NCI-H128 (cell line): ENCODE results near the gene CNOT4.
"Not testable (repeated sequence)": the region's sequence is repeated elsewhere in the genome, so short reads cannot be mapped to it uniquely, and the experiment has no call there.

Source experiments
- DNase-seq: peaks from one replicate; lab custom pipeline; 2025; ENCODE audit not compliant: unreplicated experiment; lab: John Stamatoyannopoulos, UW

CNOT4 gene

DNA sequence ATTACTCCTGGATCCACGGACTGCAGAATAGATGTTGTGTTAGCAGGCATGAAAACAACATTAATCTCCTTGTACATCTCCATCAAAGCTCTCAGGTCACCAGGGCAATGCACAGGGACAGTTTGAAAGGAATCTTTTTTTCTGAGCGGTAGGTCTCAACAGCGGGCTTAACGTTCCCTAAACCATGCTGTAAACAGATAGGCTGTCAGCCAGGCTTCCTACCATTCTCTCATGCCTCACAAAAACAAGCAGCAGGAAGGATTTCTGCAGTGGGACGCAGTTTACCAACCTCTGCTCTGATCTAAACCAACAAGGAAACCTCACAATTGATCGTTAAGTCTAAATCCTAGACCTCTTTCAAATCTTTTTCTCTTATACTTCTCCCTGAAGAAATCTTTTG lies 50.8 kb downstream of the CNOT4 start:
- no peak for DNase-seq

GRCh38 chr7:135454060-135454459 lies 55.8 kb downstream of the CNOT4 start:
- DNase-seq, result no peak

- no peak for DNase-seq
Observed at GRCh38 chr7:135449436-135449835, 60.5 kb downstream of the CNOT4 start.

GRCh38 chr7:135448753-135449152 lies 61.1 kb downstream of the CNOT4 start:
- DNase-seq, result no peak

DNA sequence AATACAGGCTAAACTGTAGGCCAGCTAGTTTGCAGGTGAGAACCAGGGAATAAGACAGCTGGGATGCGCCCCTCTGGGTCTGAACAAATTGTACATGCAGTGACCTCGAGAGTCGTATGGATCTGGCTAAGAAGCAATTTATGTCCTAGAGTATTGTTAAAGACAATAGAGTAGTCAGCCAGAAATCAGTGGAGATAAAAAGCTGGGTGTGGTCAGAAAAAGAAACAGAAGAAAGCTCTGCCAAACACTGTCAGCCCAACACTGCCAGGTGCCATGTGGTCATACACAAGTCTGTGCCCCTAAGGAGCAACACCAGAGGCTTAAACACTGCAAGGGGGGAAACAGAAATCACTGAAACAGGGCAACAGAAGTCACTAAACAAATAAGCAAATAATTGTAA lies 62.2 kb downstream of the CNOT4 start:
- no peak for DNase-seq

- DNase-seq, result no peak
Observed at GRCh38 chr7:135445690-135446089, 64.2 kb downstream of the CNOT4 start.

GRCh38 chr7:135445266-135445665 lies 64.6 kb downstream of the CNOT4 start:
- DNase-seq, result not testable (repeated sequence)

- no peak for DNase-seq
Observed at GRCh38 chr7:135441791-135442190, 68.1 kb downstream of the CNOT4 start.

- no peak for DNase-seq
Observed at GRCh38 chr7:135434047-135434446, 75.9 kb downstream of the CNOT4 start.

DNA sequence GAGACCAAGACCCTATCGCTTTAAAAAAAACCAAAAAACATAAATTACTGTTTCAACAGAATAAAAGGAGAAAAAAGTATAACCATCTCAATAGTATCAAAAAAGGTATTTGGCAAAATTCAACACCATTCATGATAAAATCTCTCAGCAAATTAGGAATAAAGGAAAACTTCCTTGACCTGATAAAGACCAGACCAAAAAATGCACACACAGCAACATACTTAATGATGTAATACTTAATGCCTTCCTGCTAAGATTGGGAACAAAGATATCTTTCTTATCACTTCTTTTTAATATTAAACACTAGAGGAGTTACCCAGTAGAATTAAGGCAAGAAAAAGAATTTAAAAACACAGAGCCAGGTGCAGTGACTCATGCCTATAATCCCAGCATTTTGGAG lies 79.3 kb downstream of the CNOT4 start:
- DNase-seq, result no peak

GRCh38 chr7:135428879-135429278 lies 81.0 kb downstream of the CNOT4 start:
- DNase-seq, result no peak

GRCh38 chr7:135428011-135428410 lies 81.9 kb downstream of the CNOT4 start:
- DNase-seq, result no peak

GRCh38 chr7:135427166-135427565 lies 82.7 kb downstream of the CNOT4 start:
- DNase-seq, result no peak

GRCh38 chr7:135425036-135425435 lies 84.9 kb downstream of the CNOT4 start:
- DNase-seq, result no peak

GRCh38 chr7:135420786-135421185 lies 89.1 kb downstream of the CNOT4 start:
- no peak for DNase-seq

- no peak for DNase-seq
Observed at GRCh38 chr7:135416431-135416830, 93.5 kb downstream of the CNOT4 start.

GRCh38 chr7:135414850-135415439 lies 95.0 kb downstream of the CNOT4 start:
- peak; percentile 8 for DNase-seq

GRCh38 chr7:135414208-135414607 lies 95.7 kb downstream of the CNOT4 start:
- DNase-seq, result no peak

DNA sequence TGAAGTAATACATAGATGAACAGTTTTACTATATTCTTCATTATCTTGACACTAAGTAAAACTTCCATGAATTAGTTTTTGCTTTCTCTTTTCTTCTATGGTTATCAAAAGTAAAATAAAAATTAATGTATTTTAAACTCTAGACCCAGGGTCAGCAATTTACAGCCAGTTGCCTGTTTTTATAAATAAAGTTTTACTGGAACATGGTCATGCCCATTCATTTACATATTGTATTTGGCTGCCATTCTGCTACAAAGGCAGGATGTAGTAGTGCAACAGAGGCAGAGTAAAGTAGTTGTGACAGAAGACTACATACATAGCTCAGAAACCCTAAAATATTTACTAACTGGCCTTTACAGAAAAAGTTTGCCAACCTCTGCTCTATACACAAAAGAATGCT lies 98.8 kb downstream of the CNOT4 start:
- no peak for DNase-seq

- DNase-seq, result no peak
Observed at GRCh38 chr7:135410543-135410942, 99.4 kb downstream of the CNOT4 start.

- no peak for DNase-seq
Observed at GRCh38 chr7:135409845-135410542, 99.9 kb downstream of the CNOT4 start.

GRCh38 chr7:135407884-135408283 lies 102.0 kb downstream of the CNOT4 start:
- no peak for DNase-seq

DNA sequence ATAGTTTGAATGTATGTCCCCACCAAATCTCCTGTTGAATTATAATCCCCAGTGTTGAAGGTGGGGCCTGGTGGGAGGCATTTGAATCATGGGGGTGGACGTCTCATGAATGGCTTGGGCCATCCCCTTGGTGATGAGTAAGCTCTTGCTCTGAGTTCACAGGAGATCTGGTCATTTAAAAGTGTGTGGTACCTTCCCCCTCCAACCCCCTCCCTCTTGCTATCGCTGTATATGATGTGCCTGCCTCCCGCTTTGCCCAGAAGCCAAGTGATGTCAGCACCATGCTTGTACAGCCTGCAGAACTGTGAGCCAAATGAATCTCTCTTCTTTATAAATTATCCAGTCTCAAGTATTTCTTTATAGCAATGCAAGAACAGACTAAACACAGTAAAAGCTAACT lies 103.0 kb downstream of the CNOT4 start:
- DNase-seq, result no peak
